ENCODE data around the gene ANO7.

ANO7 gene

GRCh38 chr2:241252778-241253475, 64.5 kb downstream of the ANO7 start:
- H3K27ac ChIP-seq, result no peak overlapping the region
- peaks cover 93% of the 10 kb centered on the region for H3K36me3 ChIP-seq
- H3K4me3 ChIP-seq (ENCODE audit: low read depth in 1 of 2, low read length in 1 of 2), result no peak overlapping the region
- H3K9me3 ChIP-seq, result no peaks in the 10 kb centered on the region
- no peaks in the 10 kb centered on the region for H3K27me3 ChIP-seq
- TF ChIP-seq CTCF (IDR thresholded peaks at IDR 0.05), result no peak
- H3K4me1 ChIP-seq (ENCODE audit: control insufficient read depth in 1 of 2, insufficient read depth in 1 of 2, low read depth in 1 of 2, low read length in 1 of 2), result no peaks in the 10 kb centered on the region

GRCh38 chr2:241254904-241255351, 66.5 kb downstream of the ANO7 start:
- Histone ChIP-seq H3K4me1 (ENCODE audit: control insufficient read depth in 1 of 2, insufficient read depth in 1 of 2, low read depth in 1 of 2, low read length in 1 of 2) (no peaks in the 10 kb centered on the region), H3K4me3 (ENCODE audit: low read depth in 1 of 2, low read length in 1 of 2) (no peak overlapping the region), H3K9me3 (no peaks in the 10 kb centered on the region), H3K27me3 (no peaks in the 10 kb centered on the region), H3K36me3 (peaks cover 83% of the 10 kb centered on the region), H3K27ac (no peak overlapping the region)
- TF ChIP-seq CTCF (IDR thresholded peaks at IDR 0.05), result no peak

GRCh38 chr2:241255542-241256167, 67.2 kb downstream of the ANO7 start:
- H3K4me3 ChIP-seq (ENCODE audit: low read depth in 1 of 2, low read length in 1 of 2), result no peak overlapping the region
- H3K4me1 ChIP-seq (ENCODE audit: control insufficient read depth in 1 of 2, insufficient read depth in 1 of 2, low read depth in 1 of 2, low read length in 1 of 2), result no peaks in the 10 kb centered on the region
- TF ChIP-seq CTCF (IDR thresholded peaks at IDR 0.05), result no peak
- H3K27me3 ChIP-seq, result no peaks in the 10 kb centered on the region
- no peaks in the 10 kb centered on the region for H3K9me3 ChIP-seq
- no peak overlapping the region for H3K27ac ChIP-seq
- peaks cover 83% of the 10 kb centered on the region for H3K36me3 ChIP-seq

GRCh38 chr2:241256168-241256545, 67.7 kb downstream of the ANO7 start:
- Histone ChIP-seq H3K4me3 (ENCODE audit: low read depth in 1 of 2, low read length in 1 of 2) (no peak overlapping the region), H3K4me1 (ENCODE audit: control insufficient read depth in 1 of 2, insufficient read depth in 1 of 2, low read depth in 1 of 2, low read length in 1 of 2) (no peaks in the 10 kb centered on the region), H3K27ac (no peak overlapping the region), H3K27me3 (no peaks in the 10 kb centered on the region), H3K36me3 (peaks cover 83% of the 10 kb centered on the region), H3K9me3 (no peaks in the 10 kb centered on the region)
- TF ChIP-seq CTCF (IDR thresholded peaks at IDR 0.05), result no peak

GRCh38 chr2:241257419-241258032, 69.0 kb downstream of the ANO7 start:
- no peak overlapping the region for H3K4me3 ChIP-seq (ENCODE audit: low read depth in 1 of 2, low read length in 1 of 2)
- no peak for TF ChIP-seq CTCF (IDR thresholded peaks at IDR 0.05)
- H3K27ac ChIP-seq, result no peak overlapping the region
- no peaks in the 10 kb centered on the region for H3K27me3 ChIP-seq
- H3K4me1 ChIP-seq (ENCODE audit: control insufficient read depth in 1 of 2, insufficient read depth in 1 of 2, low read depth in 1 of 2, low read length in 1 of 2), result no peaks in the 10 kb centered on the region
- H3K9me3 ChIP-seq, result no peaks in the 10 kb centered on the region
- peaks cover 83% of the 10 kb centered on the region for H3K36me3 ChIP-seq
